Left ventricle myocardium inferior (tissue), 1 donor: ENCODE data around the gene FAM171A1. TPM values are rescaled to one million over a fixed set of nuclear protein-coding genes. Genes with fewer than 3 reads are reported as not detected.

Source experiments
- DNase-seq: peaks from one replicate; pipeline ENCODE4 v3.0.0-alpha.2; 2020
- H3K27ac ChIP-seq: fragments of 200-600 bp; replicated peaks from 2 replicates; pipeline ENCODE4 v1.8.0; 2021
- H3K27me3 ChIP-seq: fragments of 200-600 bp; 2 replicates; pipeline ENCODE4 v1.8.0; 2021; ENCODE audit warnings: low read depth
- H3K36me3 ChIP-seq: fragments of 200-600 bp; 2 replicates; pipeline ENCODE4 v1.8.0; 2021
- H3K4me1 ChIP-seq: fragments of 200-600 bp; 2 replicates; pipeline ENCODE4 v1.8.0; 2021
- H3K4me3 ChIP-seq: fragments of 200-600 bp; 2 replicates; pipeline ENCODE4 v1.8.0; 2021; ENCODE audit warnings: mild to moderate bottlenecking, moderate library complexity
- H3K9me3 ChIP-seq: fragments of 200-600 bp; replicated peaks from 2 replicates; pipeline ENCODE4 v1.8.0; 2021
- CTCF ChIP-seq: fragments of 200-600 bp; IDR thresholded peaks from 2 replicates; pipeline ENCODE4 v1.8.0; 2021; ENCODE audit warnings: antibody characterized with exemption, mild to moderate bottlenecking, borderline replicate concordance
- intact Hi-C: fragments of 100-400 bp; cut with micrococcal nuclease; formaldehyde crosslinking; loops from one replicate; pipeline ENCODE4 v1.11.0; 2022
- total RNA-seq: library from RNA; stranded (reverse); fragmentation: NEBNext Ultra II Directional; extraction: Animal tissue kit (Norgen Biotek cat#: 25700); gene quantifications from one replicate; pipeline ENCODE4 v1.2.1, GENCODE V29; 2021
- donor health status: DM: no; HTN: yes; CAD: no; lungs with severe emphysema.

FAM171A1 gene
- total RNA-seq, 1 donor from 2014 or later: 8.3 TPM

- no peak for DNase-seq
- no peak overlapping the region for H3K27ac ChIP-seq
- no peak overlapping the region for H3K4me3 ChIP-seq
- intact Hi-C loops: no loop called here
- no peaks in the 10 kb centered on the region for H3K27me3 ChIP-seq
- no peaks in the 10 kb centered on the region for H3K9me3 ChIP-seq
- no peak for TF ChIP-seq CTCF
- H3K36me3 ChIP-seq: no peaks in the 10 kb centered on the region
- peaks cover 29% of the 10 kb centered on the region for H3K4me1 ChIP-seq
Observed at GRCh38 chr10:15172306-15172840, 198.7 kb downstream of the FAM171A1 start.

- DNase-seq: no peak
- Histone ChIP-seq H3K9me3 (no peaks in the 10 kb centered on the region), H3K4me1 (peaks cover 49% of the 10 kb centered on the region), H3K27ac (peak overlapping the region; percentile 89), H3K27me3 (no peaks in the 10 kb centered on the region), H3K4me3 (peak overlapping the region; percentile 55), H3K36me3 (no peaks in the 10 kb centered on the region)
- intact Hi-C loops: no loop called here
- no peak for TF ChIP-seq CTCF
Observed at GRCh38 chr10:15169555-15170401, 201.3 kb downstream of the FAM171A1 start.

- no peaks in the 10 kb centered on the region for H3K36me3 ChIP-seq
- H3K27ac ChIP-seq: peak overlapping the region; percentile 89
- no peaks in the 10 kb centered on the region for H3K27me3 ChIP-seq
- H3K4me1 ChIP-seq: peaks cover 49% of the 10 kb centered on the region
- H3K4me3 ChIP-seq: peak overlapping the region; percentile 55
- peak; percentile 96 for DNase-seq
- no peak for TF ChIP-seq CTCF
- no peaks in the 10 kb centered on the region for H3K9me3 ChIP-seq
- intact Hi-C loops: no loop called here
Observed at GRCh38 chr10:15168786-15169554, 202.1 kb downstream of the FAM171A1 start.

GRCh38 chr10:15168291-15168785, 202.8 kb downstream of the FAM171A1 start, which contains the start of gene NMT2:
Gene NMT2 (minus strand): TSS chr10:15168693. CDS start chr10:15168612, 81 bp downstream.
- H3K9me3 ChIP-seq: no peaks in the 10 kb centered on the region
- peak within 1 kb of the TSS; percentile 97 for H3K27ac ChIP-seq
- H3K4me3 ChIP-seq: peak within 1 kb of the TSS; percentile 98
- no peaks in the 10 kb centered on the region for H3K36me3 ChIP-seq
- DNase-seq: peak; percentile 88
- TF ChIP-seq CTCF: peak; percentile 61
- H3K27me3 ChIP-seq: no peaks in the 10 kb centered on the region
- H3K4me1 ChIP-seq: peaks cover 54% of the 10 kb centered on the region
- intact Hi-C loops: no loop called here
